ENCODE results near the gene ARHGEF7. TPM values are rescaled to one million over a fixed set of nuclear protein-coding genes. Genes with fewer than 3 reads are reported as not detected.

ARHGEF7 gene
- total RNA-seq, 1 donor from 2014 or later = 63.7 TPM

- intact Hi-C loops (cut with DNase I) = no loop called here
- ATAC-seq (no peak), DNase-seq (no peak)
- no peaks in the 10 kb centered on the region for H3K9me3 ChIP-seq
- H3K4me3 ChIP-seq = no peak overlapping the region
- H3K36me3 ChIP-seq = no peaks in the 10 kb centered on the region
- TF ChIP-seq CTCF (IDR thresholded peaks at IDR 0.05) = no peak
- no peaks in the 10 kb centered on the region for H3K27me3 ChIP-seq (ENCODE audit: low read depth)
- H3K27ac ChIP-seq = no peak overlapping the region
- no peaks in the 10 kb centered on the region for H3K4me1 ChIP-seq
Observed at GRCh38 chr13:111325146-111325890, 210.2 kb downstream of the ARHGEF7 start.

- Histone ChIP-seq H3K27ac (no peak overlapping the region), H3K4me1 (no peaks in the 10 kb centered on the region), H3K9me3 (no peaks in the 10 kb centered on the region), H3K27me3 (ENCODE audit: low read depth) (no peaks in the 10 kb centered on the region), H3K36me3 (no peaks in the 10 kb centered on the region), H3K4me3 (no peak overlapping the region)
- DNase-seq (no peak), ATAC-seq (no peak)
- no peak for TF ChIP-seq CTCF (IDR thresholded peaks at IDR 0.05)
- intact Hi-C loops (cut with DNase I) = no loop called here
Observed at GRCh38 chr13:111325941-111326620, 211.0 kb downstream of the ARHGEF7 start.

GRCh38 chr13:111326621-111326965 is 211.5 kb downstream of the ARHGEF7 start:
- Histone ChIP-seq H3K9me3 (no peaks in the 10 kb centered on the region), H3K4me3 (no peak overlapping the region), H3K27ac (no peak overlapping the region), H3K27me3 (ENCODE audit: low read depth) (no peaks in the 10 kb centered on the region), H3K4me1 (no peaks in the 10 kb centered on the region), H3K36me3 (no peaks in the 10 kb centered on the region)
- intact Hi-C loops (cut with DNase I) = no loop called here
- ATAC-seq (no peak), DNase-seq (no peak)
- no peak for TF ChIP-seq CTCF (IDR thresholded peaks at IDR 0.05)

GRCh38 chr13:111326981-111327642 is 212.0 kb downstream of the ARHGEF7 start:
- ATAC-seq (no peak), DNase-seq (no peak)
- TF ChIP-seq CTCF (IDR thresholded peaks at IDR 0.05) = no peak
- H3K4me3 ChIP-seq = no peak overlapping the region
- no peaks in the 10 kb centered on the region for H3K36me3 ChIP-seq
- H3K9me3 ChIP-seq = no peaks in the 10 kb centered on the region
- no peak overlapping the region for H3K27ac ChIP-seq
- H3K4me1 ChIP-seq = no peaks in the 10 kb centered on the region
- intact Hi-C loops (cut with DNase I) = no loop called here
- H3K27me3 ChIP-seq (ENCODE audit: low read depth) = no peaks in the 10 kb centered on the region

- no peaks in the 10 kb centered on the region for H3K9me3 ChIP-seq
Observed at GRCh38 chr13:111327730-111328573, 212.8 kb downstream of the ARHGEF7 start.

More at GRCh38 chr13:111327730-111328573, 212.8 kb downstream of the ARHGEF7 start:
- intact Hi-C loops (cut with DNase I) = no loop called here
- ATAC-seq (no peak), DNase-seq (no peak)
- Histone ChIP-seq H3K27ac (no peak overlapping the region), H3K4me1 (no peaks in the 10 kb centered on the region), H3K36me3 (no peaks in the 10 kb centered on the region), H3K4me3 (no peak overlapping the region), H3K27me3 (ENCODE audit: low read depth) (no peaks in the 10 kb centered on the region)
- no peak for TF ChIP-seq CTCF (IDR thresholded peaks at IDR 0.05)

All from lower lobe of right lung (tissue), 2 donors.